MV-4-11 (cell line): ENCODE measurements around the gene CLDN2.
"Not testable (repeated sequence)": the region's sequence is repeated elsewhere in the genome, so short reads cannot be mapped to it uniquely, and the experiment has no call there.

Experiments
- DNase-seq: peaks from one replicate; lab custom pipeline; 2025; lab: John Stamatoyannopoulos, UW

The CLDN2 gene

GRCh38 chrX:106919932-106920452 lies at the start of gene CLDN2:
Gene CLDN2, plus strand, starts transcription at chrX:106920402. Its CDS starts 7,827 bp downstream, at chrX:106928229.
- DNase-seq, result no peak

GRCh38 chrX:106872796-106873195 lies 47.4 kb upstream of the CLDN2 start:
- DNase-seq, result not testable (repeated sequence)

- DNase-seq, result no peak
Measured at GRCh38 chrX:106874075-106874474, 46.1 kb upstream of the CLDN2 start.

- DNase-seq, result no peak
Measured at GRCh38 chrX:106875151-106875550, 45.1 kb upstream of the CLDN2 start.

GRCh38 chrX:106889468-106889867 lies 30.7 kb upstream of the CLDN2 start:
- DNase-seq, result no peak

GRCh38 chrX:106891762-106892460 lies 28.3 kb upstream of the CLDN2 start:
- DNase-seq, result no peak

- peak; percentile 11 for DNase-seq
Measured at GRCh38 chrX:106894392-106894909, 25.8 kb upstream of the CLDN2 start.

- DNase-seq, result no peak
Measured at GRCh38 chrX:106894978-106895452, 25.2 kb upstream of the CLDN2 start.

GRCh38 chrX:106897259-106897658 lies 22.9 kb upstream of the CLDN2 start:
- no peak for DNase-seq

GRCh38 chrX:106898462-106898861 lies 21.7 kb upstream of the CLDN2 start:
- peak; percentile 12 for DNase-seq

GRCh38 chrX:106899276-106899675 lies 20.9 kb upstream of the CLDN2 start:
- DNase-seq, result no peak

GRCh38 chrX:106899841-106900240 lies 20.4 kb upstream of the CLDN2 start:
- DNase-seq, result no peak

- DNase-seq, result no peak
Measured at GRCh38 chrX:106901341-106901740, 18.9 kb upstream of the CLDN2 start.

- no peak for DNase-seq
Measured at GRCh38 chrX:106901781-106902219, 18.4 kb upstream of the CLDN2 start.

- DNase-seq, result no peak
Measured at GRCh38 chrX:106902684-106903083, 17.5 kb upstream of the CLDN2 start.

- DNase-seq, result no peak
Measured at GRCh38 chrX:106903291-106903824, 16.8 kb upstream of the CLDN2 start, which contains the start of gene RIPPLY1. Gene RIPPLY1, minus strand, starts transcription at chrX:106903341. Its CDS starts 54 bp downstream, at chrX:106903287.

- DNase-seq, result no peak
Measured at GRCh38 chrX:106903856-106904528, 16.2 kb upstream of the CLDN2 start.

GRCh38 chrX:106905064-106905708 lies 15.0 kb upstream of the CLDN2 start:
- DNase-seq, result no peak

- DNase-seq, result no peak
Measured at GRCh38 chrX:106906361-106906760, 13.8 kb upstream of the CLDN2 start.

- no peak for DNase-seq
Measured at GRCh38 chrX:106912864-106913263, 7.3 kb upstream of the CLDN2 start.

GRCh38 chrX:106917830-106918500 lies 2.2 kb upstream of the CLDN2 start:
- no peak for DNase-seq
